ENCODE measurements around the gene SF3B3.

GRCh38 chr16:70483426-70483825 lies 40.2 kb upstream of the SF3B3 start:
- no peak for TF ChIP-seq SIN3A (IDR thresholded peaks at IDR 0.05; ENCODE audit: low read depth)
- TF ChIP-seq POLR2A (IDR thresholded peaks at IDR 0.05; ENCODE audit: borderline replicate concordance, extremely low read depth, insufficient read depth, insufficient read length) = no peak
- no peak for TF ChIP-seq CTCF (IDR thresholded peaks at IDR 0.05 in 2 of 3, conservative IDR thresholded peaks at IDR 0.05 in 1 of 3; ENCODE audit: borderline replicate concordance in 1 of 3, insufficient read depth in 1 of 3, low read depth in 2 of 3, low read length in 2 of 3)
- no peak for TF ChIP-seq EZH2 (IDR thresholded peaks at IDR 0.05)
- no peak for TF ChIP-seq EGR1 (IDR thresholded peaks at IDR 0.05; ENCODE audit: low read depth)
- no peak for TF ChIP-seq ELF1 (IDR thresholded peaks at IDR 0.05; ENCODE audit: borderline replicate concordance, low read depth)
- TF ChIP-seq POLR2AphosphoS5 (IDR thresholded peaks at IDR 0.05; ENCODE audit: low read depth, low read length) = no peak
- no peak for TF ChIP-seq TCF7L2 (IDR thresholded peaks at IDR 0.05; ENCODE audit: borderline replicate concordance, extremely low read depth, insufficient read depth, insufficient read length)
- no peak for TF ChIP-seq SP1 (IDR thresholded peaks at IDR 0.05; ENCODE audit: low read depth)
